GM23338 (cell line): Measurements from ENCODE around the gene PCGF3. TPM values are rescaled to one million over a fixed set of nuclear protein-coding genes. Genes with fewer than 3 reads are reported as not detected.

ENCODE experiments used
- ATAC-seq: fragments of 200-7000 bp; cut with Tn5 transposase; 3 replicates; pipeline ENCODE4 v1.9.1; 2020
- DNase-seq: peaks from one replicate; pipeline ENCODE4 v3.0.0-alpha.2; 2015; ENCODE audit warnings: low spot score
- H2AFZ ChIP-seq: fragments of 200-600 bp; sonication (generic); 2 replicates; pipeline ENCODE4 v1.8.0; 2016; ENCODE audit warnings: antibody characterized with exemption, mild to moderate bottlenecking, moderate library complexity
- H3F3A ChIP-seq: fragments of 200-600 bp; sonication (generic); replicated peaks from 2 replicates; pipeline ENCODE4 v1.8.0; 2017; ENCODE audit warnings: antibody characterized with exemption, mixed run types, low read depth
- H3K27ac ChIP-seq: fragments of 200-600 bp; sonication (generic); 2 replicates; pipeline ENCODE4 v1.6.1; 2016; ENCODE audit warnings: low read depth
- H3K27me3 ChIP-seq: fragments of 200-600 bp; sonication (generic); 2 replicates; pipeline ENCODE4 v1.8.0; 2016; ENCODE audit warnings: mild to moderate bottlenecking, mixed run types, moderate library complexity; ENCODE audit not compliant: insufficient read depth
- H3K36me3 ChIP-seq: fragments of 200-600 bp; sonication (generic); 2 replicates; pipeline ENCODE4 v1.8.0; 2016; ENCODE audit warnings: mild to moderate bottlenecking; ENCODE audit not compliant: insufficient read depth
- H3K4me1 ChIP-seq: fragments of 200-600 bp; sonication (generic); 2 replicates; pipeline ENCODE4 v1.8.0; 2016; ENCODE audit warnings: mild to moderate bottlenecking, moderate library complexity; ENCODE audit not compliant: insufficient read depth
- H3K4me2 ChIP-seq: fragments of 200-600 bp; sonication (generic); 2 replicates; pipeline ENCODE4 v1.7.1; 2017; ENCODE audit warnings: mixed run types
- H3K4me3 ChIP-seq: fragments of 200-600 bp; sonication (generic); 2 replicates; pipeline ENCODE4 v1.6.1; 2016; ENCODE audit warnings: mixed run types
- H3K79me2 ChIP-seq: fragments of 200-600 bp; sonication (generic); replicated peaks from 2 replicates; pipeline ENCODE4 v1.8.0; 2017; ENCODE audit warnings: mild to moderate bottlenecking; ENCODE audit not compliant: insufficient read depth
- H3K9me2 ChIP-seq: fragments of 200-600 bp; sonication (generic); 2 replicates; pipeline ENCODE4 v1.8.0; 2017; ENCODE audit not compliant: insufficient read depth
- H4K20me1 ChIP-seq: fragments of 200-600 bp; sonication (generic); replicated peaks from 2 replicates; pipeline ENCODE4 v1.8.0; 2017; ENCODE audit warnings: mild to moderate bottlenecking; ENCODE audit not compliant: insufficient read depth
- H3K27ac Mint-ChIP-seq: 2 replicates; pipeline ENCODE4 v1.8.0; 2020; ENCODE audit warnings: inconsistent platforms, mild to moderate bottlenecking, moderate library complexity, mixed read lengths
- H3K27me3 Mint-ChIP-seq: 3 replicates; pipeline ENCODE4 v1.8.0; 2022; ENCODE audit warnings: low read depth, mild to moderate bottlenecking, moderate library complexity, mixed read lengths, inconsistent platforms; ENCODE audit not compliant: insufficient read depth, poor library complexity
- H3K36me3 Mint-ChIP-seq: 3 replicates; pipeline ENCODE4 v1.8.0; 2021; ENCODE audit warnings: low read depth, mild to moderate bottlenecking, inconsistent platforms, moderate library complexity, mixed read lengths
- H3K4me1 Mint-ChIP-seq: 3 replicates; pipeline ENCODE4 v1.8.0; 2020; ENCODE audit warnings: mild to moderate bottlenecking, inconsistent platforms, mixed read lengths
- H3K4me3 Mint-ChIP-seq: 3 replicates; pipeline ENCODE4 v1.8.0; 2021; ENCODE audit warnings: moderate library complexity, mild to moderate bottlenecking, inconsistent platforms, mixed read lengths
- H3K9me3 Mint-ChIP-seq: 3 replicates; pipeline ENCODE4 v1.8.0; 2020; ENCODE audit warnings: moderate library complexity, mild to moderate bottlenecking, inconsistent platforms, mixed read lengths
- CREB1 ChIP-seq: fragments of 250-450 bp; sonication (Bioruptor Pico); IDR thresholded peaks from 2 replicates; pipeline ENCODE4 v1.5.0; 2020; ENCODE audit warnings: low read depth, mild to moderate bottlenecking, moderate library complexity
- EZH2 ChIP-seq: fragments of 200-600 bp; sonication (generic); IDR thresholded peaks from one replicate; pipeline ENCODE4 v1.8.0; 2017; ENCODE audit warnings: antibody characterized with exemption, mild to moderate bottlenecking, low read depth; ENCODE audit not compliant: unreplicated experiment
- NANOG ChIP-seq: IDR thresholded peaks from 2 replicates; pipeline ENCODE4 v1.6.1; 2016; ENCODE audit warnings: antibody characterized with exemption, borderline replicate concordance
- POLR2AphosphoS5 ChIP-seq: IDR thresholded peaks from 2 replicates; pipeline ENCODE4 v1.6.1; 2016; ENCODE audit warnings: antibody characterized with exemption, low read depth
- STAT1 ChIP-seq: IDR thresholded peaks from one replicate; pipeline ENCODE4 v1.6.1; 2016; ENCODE audit warnings: antibody characterized with exemption; ENCODE audit not compliant: unreplicated experiment
- ZNF114 ChIP-seq: fragments of 250-450 bp; sonication (Bioruptor Pico); IDR thresholded peaks from 2 replicates; pipeline ENCODE4 v1.5.0; 2020; ENCODE audit warnings: mild to moderate bottlenecking, moderate library complexity
- polyA plus RNA-seq: library from polyadenylated mRNA; unstranded; fragments of >200 nt; fragmentation: Nextera tagmentation; extraction: Ambion mirVana; gene quantifications from 2 replicates; pipeline ENCODE4 v1.2.1, GENCODE V29; 2016
- total RNA-seq: library from RNA; depleted of rRNA; stranded (reverse); fragments of >200 nt; shearing (Covaris generic); gene quantifications from 2 replicates; pipeline ENCODE4 v1.2.3, GENCODE V29; 2014
- TF ChIP-seq, protein P1 (sequence below): fragments of 250-450 bp; sonication (Bioruptor Pico); IDR thresholded peaks from 2 replicates; pipeline ENCODE4 v1.5.0; 2020; ENCODE audit warnings: mild to moderate bottlenecking, moderate library complexity
- TF ChIP-seq, protein P2 (sequence below), 2 experiments: fragments of 200-600 bp in 1 of 2; sonication (generic) in 1 of 2; conservative IDR thresholded peaks; 2 replicates each; pipeline versions ENCODE4 v1.5.1 to v1.6.1; 2016 to 2017; ENCODE audit warnings: antibody characterized with exemption in 2 of 2, low read depth in 2 of 2, mild to moderate bottlenecking in 2 of 2, moderate library complexity in 1 of 2
- TF ChIP-seq, protein P3 (sequence below): IDR thresholded peaks from one replicate; pipeline ENCODE4 v1.6.1; 2018; ENCODE audit warnings: antibody characterized with exemption; ENCODE audit not compliant: unreplicated experiment

Gene PCGF3
- total and polyA plus RNA-seq, 2 experiments from 2014 or later, result 33.1 to 49.0 TPM

DNA sequence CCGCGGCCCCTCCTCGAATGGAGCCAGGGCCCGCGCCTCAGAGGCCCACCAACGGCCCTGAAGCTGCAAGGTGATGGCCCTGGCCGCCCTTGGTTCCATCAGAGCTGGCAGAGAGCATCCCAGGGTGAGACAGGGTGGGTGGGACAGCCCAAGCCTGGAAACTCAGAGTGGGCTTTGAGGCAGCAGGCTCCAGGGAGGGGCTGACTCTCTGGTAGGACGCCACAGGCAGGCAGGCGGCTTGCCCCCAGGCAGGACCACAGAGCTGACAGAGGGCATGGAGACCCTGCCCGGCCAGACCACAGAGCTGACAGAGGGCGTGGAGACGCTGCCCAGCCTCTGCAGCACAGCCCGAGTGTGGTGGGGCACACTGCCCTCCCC is 26.5 kb upstream of the PCGF3 start (continued):
- TF ChIP-seq, protein P1, sequence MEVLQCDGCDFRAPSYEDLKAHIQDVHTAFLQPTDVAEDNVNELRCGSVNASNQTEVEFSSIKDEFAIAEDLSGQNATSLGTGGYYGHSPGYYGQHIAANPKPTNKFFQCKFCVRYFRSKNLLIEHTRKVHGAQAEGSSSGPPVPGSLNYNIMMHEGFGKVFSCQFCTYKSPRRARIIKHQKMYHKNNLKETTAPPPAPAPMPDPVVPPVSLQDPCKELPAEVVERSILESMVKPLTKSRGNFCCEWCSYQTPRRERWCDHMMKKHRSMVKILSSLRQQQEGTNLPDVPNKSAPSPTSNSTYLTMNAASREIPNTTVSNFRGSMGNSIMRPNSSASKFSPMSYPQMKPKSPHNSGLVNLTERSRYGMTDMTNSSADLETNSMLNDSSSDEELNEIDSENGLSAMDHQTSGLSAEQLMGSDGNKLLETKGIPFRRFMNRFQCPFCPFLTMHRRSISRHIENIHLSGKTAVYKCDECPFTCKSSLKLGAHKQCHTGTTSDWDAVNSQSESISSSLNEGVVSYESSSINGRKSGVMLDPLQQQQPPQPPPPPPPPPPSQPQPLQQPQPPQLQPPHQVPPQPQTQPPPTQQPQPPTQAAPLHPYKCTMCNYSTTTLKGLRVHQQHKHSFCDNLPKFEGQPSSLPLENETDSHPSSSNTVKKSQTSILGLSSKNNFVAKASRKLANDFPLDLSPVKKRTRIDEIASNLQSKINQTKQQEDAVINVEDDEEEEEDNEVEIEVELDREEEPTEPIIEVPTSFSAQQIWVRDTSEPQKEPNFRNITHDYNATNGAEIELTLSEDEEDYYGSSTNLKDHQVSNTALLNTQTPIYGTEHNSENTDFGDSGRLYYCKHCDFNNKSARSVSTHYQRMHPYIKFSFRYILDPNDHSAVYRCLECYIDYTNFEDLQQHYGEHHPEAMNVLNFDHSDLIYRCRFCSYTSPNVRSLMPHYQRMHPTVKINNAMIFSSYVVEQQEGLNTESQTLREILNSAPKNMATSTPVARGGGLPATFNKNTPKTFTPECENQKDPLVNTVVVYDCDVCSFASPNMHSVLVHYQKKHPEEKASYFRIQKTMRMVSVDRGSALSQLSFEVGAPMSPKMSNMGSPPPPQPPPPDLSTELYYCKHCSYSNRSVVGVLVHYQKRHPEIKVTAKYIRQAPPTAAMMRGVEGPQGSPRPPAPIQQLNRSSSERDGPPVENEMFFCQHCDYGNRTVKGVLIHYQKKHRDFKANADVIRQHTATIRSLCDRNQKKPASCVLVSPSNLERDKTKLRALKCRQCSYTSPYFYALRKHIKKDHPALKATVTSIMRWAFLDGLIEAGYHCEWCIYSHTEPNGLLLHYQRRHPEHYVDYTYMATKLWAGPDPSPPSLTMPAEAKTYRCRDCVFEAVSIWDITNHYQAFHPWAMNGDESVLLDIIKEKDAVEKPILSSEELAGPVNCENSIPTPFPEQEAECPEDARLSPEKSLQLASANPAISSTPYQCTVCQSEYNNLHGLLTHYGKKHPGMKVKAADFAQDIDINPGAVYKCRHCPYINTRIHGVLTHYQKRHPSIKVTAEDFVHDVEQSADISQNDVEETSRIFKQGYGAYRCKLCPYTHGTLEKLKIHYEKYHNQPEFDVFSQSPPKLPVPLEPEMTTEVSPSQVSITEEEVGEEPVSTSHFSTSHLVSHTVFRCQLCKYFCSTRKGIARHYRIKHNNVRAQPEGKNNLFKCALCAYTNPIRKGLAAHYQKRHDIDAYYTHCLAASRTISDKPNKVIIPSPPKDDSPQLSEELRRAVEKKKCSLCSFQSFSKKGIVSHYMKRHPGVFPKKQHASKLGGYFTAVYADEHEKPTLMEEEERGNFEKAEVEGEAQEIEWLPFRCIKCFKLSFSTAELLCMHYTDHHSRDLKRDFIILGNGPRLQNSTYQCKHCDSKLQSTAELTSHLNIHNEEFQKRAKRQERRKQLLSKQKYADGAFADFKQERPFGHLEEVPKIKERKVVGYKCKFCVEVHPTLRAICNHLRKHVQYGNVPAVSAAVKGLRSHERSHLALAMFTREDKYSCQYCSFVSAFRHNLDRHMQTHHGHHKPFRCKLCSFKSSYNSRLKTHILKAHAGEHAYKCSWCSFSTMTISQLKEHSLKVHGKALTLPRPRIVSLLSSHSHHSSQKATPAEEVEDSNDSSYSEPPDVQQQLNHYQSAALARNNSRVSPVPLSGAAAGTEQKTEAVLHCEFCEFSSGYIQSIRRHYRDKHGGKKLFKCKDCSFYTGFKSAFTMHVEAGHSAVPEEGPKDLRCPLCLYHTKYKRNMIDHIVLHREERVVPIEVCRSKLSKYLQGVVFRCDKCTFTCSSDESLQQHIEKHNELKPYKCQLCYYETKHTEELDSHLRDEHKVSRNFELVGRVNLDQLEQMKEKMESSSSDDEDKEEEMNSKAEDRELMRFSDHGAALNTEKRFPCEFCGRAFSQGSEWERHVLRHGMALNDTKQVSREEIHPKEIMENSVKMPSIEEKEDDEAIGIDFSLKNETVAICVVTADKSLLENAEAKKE, result no peak
- TF ChIP-seq ZNF114 (CRISPR knock-in tag) (no peak), POLR2AphosphoS5 (no peak), STAT1 (no peak)

DNA sequence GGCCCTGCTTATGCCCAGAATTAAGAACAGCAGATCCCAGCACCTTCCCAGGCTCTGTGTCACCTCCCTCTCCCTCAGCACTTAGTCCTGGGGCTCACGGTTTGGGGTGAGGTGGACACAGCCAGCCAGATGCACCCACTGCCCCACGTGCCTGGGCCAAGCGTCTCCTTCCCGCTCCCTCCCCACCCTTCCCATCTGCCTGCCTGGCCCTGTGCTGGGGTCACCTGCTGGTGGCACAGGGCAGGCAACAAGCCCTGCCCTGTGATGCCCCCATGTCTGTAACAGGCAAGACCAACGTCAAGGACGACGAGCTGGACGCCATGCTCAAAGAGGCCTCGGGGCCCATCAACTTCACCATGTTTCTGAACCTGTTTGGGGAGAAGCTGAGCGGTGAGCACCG is 26.0 kb upstream of the PCGF3 start:
- Histone ChIP-seq H3K79me2 (no peaks in the 10 kb centered on the region), H3K27me3 (no peaks in the 10 kb centered on the region), H3K4me3 (no peak overlapping the region), H3K9me2 (no peaks in the 10 kb centered on the region), H3K4me2 (no peak overlapping the region), H3K27ac (no peak overlapping the region), H2AFZ (no peak overlapping the region), H4K20me1 (no peaks in the 10 kb centered on the region), H3K36me3 (no peaks in the 10 kb centered on the region), H3K4me1 (no peaks in the 10 kb centered on the region; the same call in 1 of the 2 replicates), H3F3A (peaks cover 16% of the 10 kb centered on the region)
- no peak for DNase-seq
- peaks cover 3% of the 10 kb centered on the region; the same call in 1 of the 3 replicates for H3K9me3 Mint-ChIP-seq
- no peak overlapping the region for H3K4me3 Mint-ChIP-seq
- H3K27ac Mint-ChIP-seq, result no peak overlapping the region
- H3K36me3 Mint-ChIP-seq, result no peaks in the 10 kb centered on the region
- no peak for ATAC-seq
- H3K4me1 Mint-ChIP-seq, result peaks cover 8% of the 10 kb centered on the region
- H3K27me3 Mint-ChIP-seq, result peaks cover 18% of the 10 kb centered on the region
- TF ChIP-seq ZNF114 (CRISPR knock-in tag), result no peak
- TF ChIP-seq POLR2AphosphoS5, result no peak
- no peak for TF ChIP-seq EZH2
- TF ChIP-seq NANOG, result no peak
- TF ChIP-seq, protein P2, sequence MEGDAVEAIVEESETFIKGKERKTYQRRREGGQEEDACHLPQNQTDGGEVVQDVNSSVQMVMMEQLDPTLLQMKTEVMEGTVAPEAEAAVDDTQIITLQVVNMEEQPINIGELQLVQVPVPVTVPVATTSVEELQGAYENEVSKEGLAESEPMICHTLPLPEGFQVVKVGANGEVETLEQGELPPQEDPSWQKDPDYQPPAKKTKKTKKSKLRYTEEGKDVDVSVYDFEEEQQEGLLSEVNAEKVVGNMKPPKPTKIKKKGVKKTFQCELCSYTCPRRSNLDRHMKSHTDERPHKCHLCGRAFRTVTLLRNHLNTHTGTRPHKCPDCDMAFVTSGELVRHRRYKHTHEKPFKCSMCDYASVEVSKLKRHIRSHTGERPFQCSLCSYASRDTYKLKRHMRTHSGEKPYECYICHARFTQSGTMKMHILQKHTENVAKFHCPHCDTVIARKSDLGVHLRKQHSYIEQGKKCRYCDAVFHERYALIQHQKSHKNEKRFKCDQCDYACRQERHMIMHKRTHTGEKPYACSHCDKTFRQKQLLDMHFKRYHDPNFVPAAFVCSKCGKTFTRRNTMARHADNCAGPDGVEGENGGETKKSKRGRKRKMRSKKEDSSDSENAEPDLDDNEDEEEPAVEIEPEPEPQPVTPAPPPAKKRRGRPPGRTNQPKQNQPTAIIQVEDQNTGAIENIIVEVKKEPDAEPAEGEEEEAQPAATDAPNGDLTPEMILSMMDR (conservative IDR thresholded peaks at IDR 0.05; ENCODE audit: low read depth in 2 of 2), result no peak
- TF ChIP-seq, protein P3, sequence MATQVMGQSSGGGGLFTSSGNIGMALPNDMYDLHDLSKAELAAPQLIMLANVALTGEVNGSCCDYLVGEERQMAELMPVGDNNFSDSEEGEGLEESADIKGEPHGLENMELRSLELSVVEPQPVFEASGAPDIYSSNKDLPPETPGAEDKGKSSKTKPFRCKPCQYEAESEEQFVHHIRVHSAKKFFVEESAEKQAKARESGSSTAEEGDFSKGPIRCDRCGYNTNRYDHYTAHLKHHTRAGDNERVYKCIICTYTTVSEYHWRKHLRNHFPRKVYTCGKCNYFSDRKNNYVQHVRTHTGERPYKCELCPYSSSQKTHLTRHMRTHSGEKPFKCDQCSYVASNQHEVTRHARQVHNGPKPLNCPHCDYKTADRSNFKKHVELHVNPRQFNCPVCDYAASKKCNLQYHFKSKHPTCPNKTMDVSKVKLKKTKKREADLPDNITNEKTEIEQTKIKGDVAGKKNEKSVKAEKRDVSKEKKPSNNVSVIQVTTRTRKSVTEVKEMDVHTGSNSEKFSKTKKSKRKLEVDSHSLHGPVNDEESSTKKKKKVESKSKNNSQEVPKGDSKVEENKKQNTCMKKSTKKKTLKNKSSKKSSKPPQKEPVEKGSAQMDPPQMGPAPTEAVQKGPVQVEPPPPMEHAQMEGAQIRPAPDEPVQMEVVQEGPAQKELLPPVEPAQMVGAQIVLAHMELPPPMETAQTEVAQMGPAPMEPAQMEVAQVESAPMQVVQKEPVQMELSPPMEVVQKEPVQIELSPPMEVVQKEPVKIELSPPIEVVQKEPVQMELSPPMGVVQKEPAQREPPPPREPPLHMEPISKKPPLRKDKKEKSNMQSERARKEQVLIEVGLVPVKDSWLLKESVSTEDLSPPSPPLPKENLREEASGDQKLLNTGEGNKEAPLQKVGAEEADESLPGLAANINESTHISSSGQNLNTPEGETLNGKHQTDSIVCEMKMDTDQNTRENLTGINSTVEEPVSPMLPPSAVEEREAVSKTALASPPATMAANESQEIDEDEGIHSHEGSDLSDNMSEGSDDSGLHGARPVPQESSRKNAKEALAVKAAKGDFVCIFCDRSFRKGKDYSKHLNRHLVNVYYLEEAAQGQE, result no peak
- no peak for TF ChIP-seq CREB1
